T-cell (primary cell): ENCODE results near the gene PCID2. TPM values are rescaled to one million over a fixed set of nuclear protein-coding genes. Genes with fewer than 3 reads are reported as not detected.

Source experiments
- ATAC-seq, 4 experiments: fragments of 200-7000 bp in 3 of 4; fragments of 150-1000 bp in 1 of 4; cut with Tn5 transposase; replicated peaks in 1 of 4; 1 replicate in 3 of 4; 2 replicates in 1 of 4; pipeline ENCODE4 v1.10.0; 2021; ENCODE audit warnings: moderate library complexity in 3 of 4, mild to moderate bottlenecking in 2 of 4, moderate number of reproducible peaks in 1 of 4
- CTCF ChIA-PET, 2 donors: fragments of 300-600 bp; sonication (Branson Sonifier 250); formaldehyde crosslinking; loops; one replicate each; lab custom pipeline; 2022; ENCODE audit warnings: antibody characterized with exemption in 2 of 2; lab: Charles Lee
- POLR2A ChIA-PET, 2 donors: fragments of 300-600 bp; sonication (Branson Sonifier 250); formaldehyde crosslinking; loops; one replicate each; lab custom pipeline; 2022; ENCODE audit warnings: antibody characterized with exemption in 2 of 2; lab: Charles Lee
- DNase-seq, 35 experiments: peaks; one replicate each; pipeline versions ENCODE4 v3.0.0 to v3.0.0-alpha.2; 2013 to 2023
- H3K27ac ChIP-seq: one replicate; pipeline ENCODE4 v1.5.1; 2013; ENCODE audit warnings: low read length
- H3K27me3 ChIP-seq, 2 experiments: replicated peaks in 1 of 2; 1 replicate in 1 of 2; 2 replicates in 1 of 2; pipeline versions ENCODE4 v1.6.1 to v1.7.0; 2013; ENCODE audit warnings: low read length in 1 of 2, mixed read lengths in 1 of 2; ENCODE audit not compliant: control insufficient read depth in 2 of 2, insufficient read depth in 2 of 2; ENCODE audit errors: extremely low read depth in 1 of 2
- H3K36me3 ChIP-seq, 2 donors: 1 replicate in 1 of 2; 2 replicates in 1 of 2; pipeline versions ENCODE4 v1.6.1 to v1.7.0; 2013; ENCODE audit warnings: low read length in 1 of 2; ENCODE audit not compliant: control insufficient read depth in 2 of 2, insufficient read depth in 1 of 2; ENCODE audit errors: extremely low read depth in 1 of 2
- H3K4me1 ChIP-seq, 2 experiments: 1 replicate in 1 of 2; 2 replicates in 1 of 2; pipeline versions ENCODE4 v1.6.1 to v1.7.0; 2013; ENCODE audit warnings: low read length in 2 of 2, mixed read lengths in 1 of 2; ENCODE audit not compliant: insufficient read depth in 2 of 2, control insufficient read depth in 1 of 2; ENCODE audit errors: extremely low read depth in 1 of 2
- H3K4me3 ChIP-seq, 2 donors: 1 replicate in 1 of 2; 2 replicates in 1 of 2; pipeline versions ENCODE4 v1.5.1 to v1.7.0; 2013; ENCODE audit warnings: mild to moderate bottlenecking in 2 of 2, low read length in 1 of 2, moderate library complexity in 1 of 2; ENCODE audit not compliant: control insufficient read depth in 1 of 2; ENCODE audit errors: extremely low read depth in 1 of 2
- H3K9me3 ChIP-seq: 2 replicates; pipeline ENCODE4 v1.7.0; 2013
- H3K27ac Mint-ChIP-seq, 2 donors: one replicate each; pipeline ENCODE4 v1.8.0; 2020 to 2021; ENCODE audit warnings: mild to moderate bottlenecking in 2 of 2, mixed read lengths in 2 of 2
- H3K27me3 Mint-ChIP-seq, 2 donors: one replicate each; pipeline ENCODE4 v1.8.0; 2021 to 2022; ENCODE audit warnings: mixed read lengths in 2 of 2
- H3K36me3 Mint-ChIP-seq: one replicate; pipeline ENCODE4 v1.8.0; 2021; ENCODE audit warnings: mixed read lengths
- H3K4me1 Mint-ChIP-seq, 3 donors: one replicate each; pipeline ENCODE4 v1.8.0; 2020 to 2022; ENCODE audit warnings: mixed read lengths in 3 of 3, mild to moderate bottlenecking in 1 of 3
- H3K4me3 Mint-ChIP-seq, 3 donors: one replicate each; pipeline ENCODE4 v1.8.0; 2020 to 2022; ENCODE audit warnings: mild to moderate bottlenecking in 3 of 3, mixed read lengths in 3 of 3, moderate library complexity in 3 of 3
- H3K9me3 Mint-ChIP-seq, 3 donors: one replicate each; pipeline ENCODE4 v1.8.0; 2020 to 2022; ENCODE audit warnings: mixed read lengths in 3 of 3
- WGBS: methylation state at CpG from one replicate; pipeline ENCODE4 v1.1.5; 2013; ENCODE audit warnings: missing lambda C conversion rate; ENCODE audit not compliant: insufficient coverage; 5-methylcytosine and 5-hydroxymethylcytosine counted together
- total RNA-seq, 35 experiments: library from RNA in 6 of 35; stranded (reverse) in 6 of 35; fragments of 120-200 nt in 1 of 35; gene quantifications; one replicate each; pipeline versions ENCODE4 v1.2.1 to v1.2.4 and lab custom pipeline; 2013 to 2026

The PCID2 gene
- total RNA-seq, 5 donors from 2014 or later (not counting 1 experiment from before 2014, with no cell fraction given): 45.3 to 68.6 (median 63.2) TPM

DNA sequence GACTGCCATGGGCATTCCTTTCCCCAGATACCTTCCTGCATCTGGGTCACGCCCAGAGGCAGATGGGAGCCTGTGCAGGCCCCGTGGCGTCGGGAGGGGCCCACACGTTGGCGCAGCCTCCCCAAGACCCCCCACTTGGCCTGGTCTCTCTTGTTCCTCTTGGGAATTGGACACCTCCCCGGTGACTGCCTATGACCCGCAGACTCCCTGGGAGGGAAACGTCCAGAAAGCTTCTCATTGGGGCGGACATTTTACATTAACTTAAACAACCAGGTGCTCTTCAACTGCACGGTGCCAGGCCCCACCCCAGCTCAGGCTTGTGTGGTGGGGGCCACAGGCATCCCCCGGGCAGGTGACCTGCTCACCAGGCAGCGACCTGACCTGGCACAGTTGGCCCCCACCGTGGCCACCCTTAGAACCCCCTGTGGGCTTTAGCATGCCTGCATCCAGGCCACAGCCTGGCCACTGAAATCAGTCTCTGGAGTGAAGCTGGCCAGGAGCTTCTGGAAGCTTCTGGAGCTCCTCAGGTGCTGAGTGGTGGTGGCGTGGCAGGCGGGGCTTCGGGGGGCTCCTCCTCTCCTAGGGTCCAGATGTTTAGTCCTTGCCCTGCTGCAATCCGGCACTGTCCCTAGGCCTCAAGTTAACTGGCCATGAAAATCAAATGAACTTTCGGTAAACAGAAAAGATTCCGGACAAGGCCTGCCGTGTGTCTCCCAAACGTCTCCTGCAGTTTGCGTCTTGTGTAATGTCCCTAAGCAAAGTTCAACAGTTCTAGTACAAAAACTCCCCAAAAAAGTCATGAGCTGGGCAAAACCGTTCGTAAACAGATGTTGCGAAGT lies 58.5 kb downstream of the PCID2 start:
- ChIA-PET POLR2A (no interaction called here), CTCF (no interaction called here)
- Mint-ChIP-seq H3K9me3 (no peaks in the 10 kb centered on the region), H3K27ac (no peak overlapping the region), H3K4me3 (no peak overlapping the region), H3K27me3 (peaks cover 0 to 8% of the 10 kb centered on the region in 2 donors), H3K4me1 (peaks cover 16 to 19% (median 18%) of the 10 kb centered on the region in 3 donors), H3K36me3 (no peaks in the 10 kb centered on the region)
- H3K27ac ChIP-seq: no peak overlapping the region
- no peak for DNase-seq
- H3K4me1 ChIP-seq: peaks cover 15 to 26% of the 10 kb centered on the region in 2 experiments
- H3K9me3 ChIP-seq: no peaks in the 10 kb centered on the region
- H3K36me3 ChIP-seq: no peaks in the 10 kb centered on the region
- ATAC-seq: no peak
- peaks cover 2 to 36% of the 10 kb centered on the region in 2 experiments for H3K27me3 ChIP-seq
- H3K4me3 ChIP-seq: no peak overlapping the region
- WGBS: 87% methylated on average over 22 of the region's 26 CpGs

DNA sequence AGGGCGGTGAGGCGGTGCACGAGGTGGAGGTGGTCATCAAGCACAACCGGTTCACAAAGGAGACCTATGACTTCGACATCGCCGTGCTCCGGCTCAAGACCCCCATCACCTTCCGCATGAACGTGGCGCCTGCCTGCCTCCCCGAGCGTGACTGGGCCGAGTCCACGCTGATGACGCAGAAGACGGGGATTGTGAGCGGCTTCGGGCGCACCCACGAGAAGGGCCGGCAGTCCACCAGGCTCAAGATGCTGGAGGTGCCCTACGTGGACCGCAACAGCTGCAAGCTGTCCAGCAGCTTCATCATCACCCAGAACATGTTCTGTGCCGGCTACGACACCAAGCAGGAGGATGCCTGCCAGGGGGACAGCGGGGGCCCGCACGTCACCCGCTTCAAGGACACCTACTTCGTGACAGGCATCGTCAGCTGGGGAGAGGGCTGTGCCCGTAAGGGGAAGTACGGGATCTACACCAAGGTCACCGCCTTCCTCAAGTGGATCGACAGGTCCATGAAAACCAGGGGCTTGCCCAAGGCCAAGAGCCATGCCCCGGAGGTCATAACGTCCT lies 59.4 kb downstream of the PCID2 start:
- ATAC-seq (no peak), DNase-seq (no peak)
- Histone ChIP-seq H3K4me1 (peaks cover 15 to 22% of the 10 kb centered on the region in 2 experiments), H3K27ac (no peak overlapping the region), H3K27me3 (peaks cover 2 to 39% of the 10 kb centered on the region in 2 experiments), H3K9me3 (no peaks in the 10 kb centered on the region), H3K4me3 (no peak overlapping the region), H3K36me3 (no peaks in the 10 kb centered on the region)
- CTCF ChIA-PET: no interaction called here
- H3K27me3 Mint-ChIP-seq: peaks cover 0 to 8% of the 10 kb centered on the region in 2 donors
- H3K27ac Mint-ChIP-seq: no peak overlapping the region
- no peaks in the 10 kb centered on the region for H3K36me3 Mint-ChIP-seq
- POLR2A ChIA-PET: no interaction called here
- no peak overlapping the region for H3K4me3 Mint-ChIP-seq
- no peaks in the 10 kb centered on the region for H3K9me3 Mint-ChIP-seq
- WGBS: 94% methylated on average over 35 of the region's 38 CpGs
- H3K4me1 Mint-ChIP-seq: peaks cover 13 to 17% (median 16%) of the 10 kb centered on the region in 3 donors

DNA sequence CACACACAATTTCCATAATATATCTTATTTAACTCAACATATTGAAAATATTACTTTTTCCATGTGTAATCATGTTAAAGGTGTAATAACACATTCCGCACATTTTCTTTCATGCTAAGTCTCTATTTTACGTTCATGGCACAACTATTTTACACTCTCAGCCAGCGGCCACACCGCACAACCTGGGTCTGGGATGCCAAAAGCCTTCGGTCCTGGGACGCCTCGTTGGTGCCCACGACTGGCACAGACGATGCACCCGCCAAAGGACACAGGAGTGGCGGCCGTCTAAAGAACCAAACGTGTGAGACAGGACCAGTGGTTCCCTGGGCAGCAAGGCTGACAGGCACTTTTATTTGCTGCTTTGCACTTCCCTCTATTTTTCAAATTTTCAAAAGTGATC lies 60.1 kb downstream of the PCID2 start:
- ATAC-seq (no peak), DNase-seq (no peak)
- no peak overlapping the region for H3K4me3 ChIP-seq
- peaks cover 13 to 19% of the 10 kb centered on the region in 2 experiments for H3K4me1 ChIP-seq
- Mint-ChIP-seq H3K27me3 (peaks cover 0 to 8% of the 10 kb centered on the region in 2 donors), H3K27ac (no peak overlapping the region), H3K36me3 (no peaks in the 10 kb centered on the region), H3K9me3 (no peaks in the 10 kb centered on the region), H3K4me3 (no peak overlapping the region), H3K4me1 (peaks cover 12 to 13% (median 13%) of the 10 kb centered on the region in 3 donors)
- H3K9me3 ChIP-seq: no peaks in the 10 kb centered on the region
- peaks cover 2 to 45% of the 10 kb centered on the region in 2 experiments for H3K27me3 ChIP-seq
- H3K36me3 ChIP-seq: no peaks in the 10 kb centered on the region
- ChIA-PET POLR2A (no interaction called here), CTCF (interaction anchor here in 1 of 2 donors (0.8 kb wide), 1 partner anchor 62 kb away, joined by 4 read pairs; no protein-coding TSS in a partner anchor)
- 99% methylated on average over 10 of the region's 13 CpGs for WGBS
- no peak overlapping the region for H3K27ac ChIP-seq

DNA sequence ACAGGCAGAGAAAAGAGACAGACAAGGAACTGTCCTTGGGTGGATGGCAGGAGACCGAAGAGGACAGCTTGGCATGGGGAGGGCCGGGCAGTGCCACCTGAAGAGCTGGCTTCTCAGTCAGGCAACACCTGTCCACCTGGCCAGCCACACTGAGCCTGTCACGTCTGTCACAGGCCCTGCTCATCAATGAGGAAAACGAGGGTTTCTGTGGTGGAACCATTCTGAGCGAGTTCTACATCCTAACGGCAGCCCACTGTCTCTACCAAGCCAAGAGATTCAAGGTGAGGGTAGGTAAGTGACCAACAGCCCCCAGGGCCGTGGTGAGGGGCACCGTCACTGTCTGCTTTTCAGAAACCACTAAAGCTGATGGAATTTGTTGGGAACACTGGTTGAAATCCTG lies 61.3 kb downstream of the PCID2 start:
- Mint-ChIP-seq H3K36me3 (no peaks in the 10 kb centered on the region), H3K4me1 (peaks cover 3 to 5% (median 5%) of the 10 kb centered on the region in 3 donors), H3K4me3 (no peak overlapping the region), H3K27me3 (peaks cover 0 to 8% of the 10 kb centered on the region in 2 donors), H3K9me3 (no peaks in the 10 kb centered on the region), H3K27ac (no peak overlapping the region)
- H3K4me1 ChIP-seq: peaks cover 2 to 7% of the 10 kb centered on the region in 2 experiments
- no peaks in the 10 kb centered on the region for H3K9me3 ChIP-seq
- no peak for ATAC-seq
- ChIA-PET POLR2A (no interaction called here), CTCF (no interaction called here)
- H3K4me3 ChIP-seq: no peak overlapping the region
- H3K27me3 ChIP-seq: peaks cover 2 to 44% of the 10 kb centered on the region in 2 experiments
- 63% methylated on average over 6 of the region's 8 CpGs for WGBS
- H3K36me3 ChIP-seq: no peaks in the 10 kb centered on the region
- no peak for DNase-seq
- no peak overlapping the region for H3K27ac ChIP-seq

DNA sequence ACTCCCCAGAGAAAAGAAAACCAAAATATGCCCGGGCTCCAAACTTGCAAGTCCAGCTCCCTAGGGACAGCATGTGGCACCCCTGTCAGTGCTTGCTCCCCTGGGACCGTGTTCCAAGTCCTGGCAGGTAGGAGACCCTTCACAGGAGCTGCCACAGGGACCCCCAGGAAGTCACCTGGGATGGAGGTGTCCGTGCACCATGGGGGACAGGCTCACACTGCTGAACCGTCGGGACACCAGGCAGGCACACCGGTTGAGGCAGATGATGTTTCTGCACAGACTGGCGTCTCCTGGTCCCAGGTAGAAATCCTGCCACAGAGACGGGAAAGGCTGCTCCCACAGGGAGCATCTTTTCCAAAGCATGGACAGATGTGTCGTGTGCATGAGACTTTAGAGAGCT lies 61.7 kb downstream of the PCID2 start:
- Mint-ChIP-seq H3K36me3 (no peaks in the 10 kb centered on the region), H3K4me3 (no peak overlapping the region), H3K27ac (no peak overlapping the region), H3K27me3 (peaks cover 0 to 8% of the 10 kb centered on the region in 2 donors), H3K9me3 (no peaks in the 10 kb centered on the region), H3K4me1 (peaks cover 0 to 3% (median under 1%) of the 10 kb centered on the region in 3 donors)
- ATAC-seq: no peak
- Histone ChIP-seq H3K4me3 (no peak overlapping the region), H3K36me3 (no peaks in the 10 kb centered on the region), H3K4me1 (peaks cover 0 to 2% of the 10 kb centered on the region in 2 experiments), H3K9me3 (no peaks in the 10 kb centered on the region), H3K27me3 (peaks cover 0 to 40% of the 10 kb centered on the region in 2 experiments), H3K27ac (no peak overlapping the region)
- ChIA-PET CTCF (no interaction called here), POLR2A (no interaction called here)
- DNase-seq: no peak
- WGBS: 75% methylated on average over 7 of the region's 9 CpGs

DNA sequence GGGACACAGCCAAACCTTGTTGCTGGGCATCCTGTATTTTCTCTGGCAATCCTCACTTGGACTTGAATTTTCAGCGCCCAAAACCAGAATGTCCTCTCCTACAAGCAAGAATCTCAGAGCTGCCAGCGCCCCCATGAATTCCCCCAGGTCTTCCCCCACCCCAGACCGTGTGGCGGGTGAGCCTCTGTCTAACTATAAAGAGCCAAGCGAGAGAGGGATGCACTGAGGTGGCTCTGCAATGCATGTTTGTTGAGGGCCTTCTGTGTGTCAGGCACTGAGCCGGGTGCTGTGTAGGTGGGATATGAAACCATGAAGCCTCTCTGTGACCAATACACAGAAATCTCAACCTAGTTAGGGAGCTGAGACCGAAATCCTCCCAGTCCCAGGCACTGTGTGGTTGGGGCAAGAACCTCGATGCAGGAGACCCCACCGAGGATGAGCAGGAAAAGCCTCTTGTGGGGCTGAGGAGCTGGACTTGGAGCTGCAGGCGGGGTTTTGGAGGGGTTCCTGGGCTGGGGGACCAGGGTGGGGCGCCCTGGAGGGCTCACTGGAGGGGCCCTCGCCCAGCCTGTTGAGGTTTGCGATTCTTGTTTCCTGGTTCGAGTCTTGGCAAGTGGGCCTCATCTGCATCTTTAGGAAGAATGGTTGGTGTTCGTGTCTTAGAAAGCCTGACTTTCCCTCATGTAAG lies 62.4 kb downstream of the PCID2 start:
- H3K27ac Mint-ChIP-seq: no peak overlapping the region
- 81% methylated on average over 9 of the region's 15 CpGs for WGBS
- H3K4me1 Mint-ChIP-seq: peaks cover 0 to under 1% (median 0%) of the 10 kb centered on the region in 3 donors
- Histone ChIP-seq H3K27me3 (peaks cover 0 to 34% of the 10 kb centered on the region in 2 experiments), H3K9me3 (no peaks in the 10 kb centered on the region), H3K4me3 (no peak overlapping the region), H3K36me3 (no peaks in the 10 kb centered on the region), H3K4me1 (no peaks in the 10 kb centered on the region), H3K27ac (no peak overlapping the region)
- peaks cover 0 to 8% of the 10 kb centered on the region in 2 donors for H3K27me3 Mint-ChIP-seq
- DNase-seq: no peak
- no peaks in the 10 kb centered on the region for H3K36me3 Mint-ChIP-seq
- H3K9me3 Mint-ChIP-seq: no peaks in the 10 kb centered on the region
- ChIA-PET POLR2A (no interaction called here), CTCF (no interaction called here)
- ATAC-seq: no peak
- no peak overlapping the region for H3K4me3 Mint-ChIP-seq
